H1 (cell line): Measurements from ENCODE around the gene DES. TPM values are rescaled to one million over a fixed set of nuclear protein-coding genes. Genes with fewer than 3 reads are reported as not detected.

ENCODE experiments used
- ASH2L ChIP-seq: fragments of 200-600, 300-600 bp; sonication (generic); IDR thresholded peaks from one replicate; pipeline ENCODE4 v1.7.1; 2017; ENCODE audit warnings: low read length
- CBX5 ChIP-seq: fragments of 300-800, 300-1000 bp; sonication (generic); IDR thresholded peaks from 2 replicates; pipeline ENCODE4 v1.7.1; 2016; ENCODE audit warnings: antibody characterized with exemption, low read length, low read depth
- HDAC2 ChIP-seq, 2 experiments: fragments of 300-600 bp in 1 of 2; sonication (generic) in 1 of 2; IDR thresholded peaks; 2 replicates each; pipeline ENCODE4 v1.6.1; 2011 to 2012; ENCODE audit warnings: low read depth in 2 of 2, low read length in 2 of 2, mild to moderate bottlenecking in 2 of 2, moderate library complexity in 2 of 2, borderline replicate concordance in 1 of 2, inconsistent platforms in 1 of 2
- JUND ChIP-seq: IDR thresholded peaks from 2 replicates; pipeline ENCODE4 v1.6.1; 2011; ENCODE audit warnings: mild to moderate bottlenecking, improper control_type of control experiment, low read length
- KDM4A ChIP-seq: IDR thresholded peaks from one replicate; pipeline ENCODE4 v1.7.1; 2012; ENCODE audit warnings: low read depth, mild to moderate bottlenecking, moderate library complexity, low read length, inconsistent platforms; ENCODE audit not compliant: severe bottlenecking
- KDM5A ChIP-seq: fragments of 200-600 bp; IDR thresholded peaks from 2 replicates; pipeline ENCODE4 v1.7.1; 2012; ENCODE audit warnings: mild to moderate bottlenecking, low read length, inconsistent platforms, mixed read lengths
- POLR2AphosphoS5 ChIP-seq: IDR thresholded peaks from 2 replicates; pipeline ENCODE4 v1.6.1; 2011; ENCODE audit warnings: low read depth, low read length
- SP4 ChIP-seq: IDR thresholded peaks from 2 replicates; pipeline ENCODE4 v1.6.1; 2012; ENCODE audit warnings: low read length, inconsistent platforms
- ZNF274 ChIP-seq: IDR thresholded peaks from 2 replicates; pipeline ENCODE4 v1.7.0; 2012; ENCODE audit warnings: low read length, borderline replicate concordance; ENCODE audit errors: extremely low read depth
- polyA plus RNA-seq, 7 experiments: library from polyadenylated mRNA; depleted of rRNA in 3 of 7; stranded (reverse) in 5 of 7; unstranded in 2 of 7; fragments of >200 nt in 5 of 7; fragments of 200-250 nt in 2 of 7; gene quantifications; 1 replicate in 5 of 7; 2 replicates in 1 of 7; 4 replicates in 1 of 7; pipeline versions ENCODE4 v1.2.1 to v1.2.3, GENCODE V29; 2011 to 2013; ENCODE audit warnings: missing spikeins in 2 of 7, mixed read lengths in 2 of 7
- total RNA-seq: library from RNA; stranded (reverse); fragmentation: NEBNext Ultra II Directional; extraction: Animal tissue kit (Norgen Biotek cat#: 25700); gene quantifications from 2 replicates; pipeline ENCODE4 v1.2.1, GENCODE V29; 2021
- TF ChIP-seq, protein P1 (sequence below): fragments of 300-600 bp; sonication (generic); IDR thresholded peaks from 2 replicates; pipeline ENCODE4 v1.7.1; 2012; ENCODE audit warnings: low read length, moderate library complexity, mild to moderate bottlenecking, inconsistent platforms; ENCODE audit not compliant: insufficient replicate concordance
- TF ChIP-seq, protein P2 (sequence below): IDR thresholded peaks from 2 replicates; pipeline ENCODE4 v1.6.1; 2011; ENCODE audit warnings: low read length, improper control_type of control experiment

DES gene
- total and polyA plus RNA-seq, 2 of the 8 experiments (the other 6 are each of a cell fraction or from before 2014, with no cell fraction given), result 1.8 to 4.3 TPM

DNA sequence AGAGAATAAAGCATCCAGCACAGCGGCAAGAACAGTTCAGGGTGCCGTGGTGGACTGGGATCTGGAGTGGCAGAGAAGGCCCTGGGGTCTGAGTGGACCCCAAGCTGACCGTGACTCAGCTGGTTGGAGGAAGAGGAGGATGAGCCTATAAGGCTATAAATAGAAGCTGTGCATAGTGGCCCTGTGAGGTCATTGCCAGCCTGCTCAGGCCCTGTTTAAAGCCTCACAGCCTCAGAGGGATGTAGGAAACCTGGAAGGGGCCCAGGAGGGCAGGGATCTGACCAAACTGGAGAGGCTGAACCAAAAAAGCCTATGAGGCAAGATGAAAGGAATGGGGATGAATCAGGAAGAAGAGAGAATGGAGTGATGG lies 11.3 kb upstream of the DES start (continued):
- TF ChIP-seq, protein P1, sequence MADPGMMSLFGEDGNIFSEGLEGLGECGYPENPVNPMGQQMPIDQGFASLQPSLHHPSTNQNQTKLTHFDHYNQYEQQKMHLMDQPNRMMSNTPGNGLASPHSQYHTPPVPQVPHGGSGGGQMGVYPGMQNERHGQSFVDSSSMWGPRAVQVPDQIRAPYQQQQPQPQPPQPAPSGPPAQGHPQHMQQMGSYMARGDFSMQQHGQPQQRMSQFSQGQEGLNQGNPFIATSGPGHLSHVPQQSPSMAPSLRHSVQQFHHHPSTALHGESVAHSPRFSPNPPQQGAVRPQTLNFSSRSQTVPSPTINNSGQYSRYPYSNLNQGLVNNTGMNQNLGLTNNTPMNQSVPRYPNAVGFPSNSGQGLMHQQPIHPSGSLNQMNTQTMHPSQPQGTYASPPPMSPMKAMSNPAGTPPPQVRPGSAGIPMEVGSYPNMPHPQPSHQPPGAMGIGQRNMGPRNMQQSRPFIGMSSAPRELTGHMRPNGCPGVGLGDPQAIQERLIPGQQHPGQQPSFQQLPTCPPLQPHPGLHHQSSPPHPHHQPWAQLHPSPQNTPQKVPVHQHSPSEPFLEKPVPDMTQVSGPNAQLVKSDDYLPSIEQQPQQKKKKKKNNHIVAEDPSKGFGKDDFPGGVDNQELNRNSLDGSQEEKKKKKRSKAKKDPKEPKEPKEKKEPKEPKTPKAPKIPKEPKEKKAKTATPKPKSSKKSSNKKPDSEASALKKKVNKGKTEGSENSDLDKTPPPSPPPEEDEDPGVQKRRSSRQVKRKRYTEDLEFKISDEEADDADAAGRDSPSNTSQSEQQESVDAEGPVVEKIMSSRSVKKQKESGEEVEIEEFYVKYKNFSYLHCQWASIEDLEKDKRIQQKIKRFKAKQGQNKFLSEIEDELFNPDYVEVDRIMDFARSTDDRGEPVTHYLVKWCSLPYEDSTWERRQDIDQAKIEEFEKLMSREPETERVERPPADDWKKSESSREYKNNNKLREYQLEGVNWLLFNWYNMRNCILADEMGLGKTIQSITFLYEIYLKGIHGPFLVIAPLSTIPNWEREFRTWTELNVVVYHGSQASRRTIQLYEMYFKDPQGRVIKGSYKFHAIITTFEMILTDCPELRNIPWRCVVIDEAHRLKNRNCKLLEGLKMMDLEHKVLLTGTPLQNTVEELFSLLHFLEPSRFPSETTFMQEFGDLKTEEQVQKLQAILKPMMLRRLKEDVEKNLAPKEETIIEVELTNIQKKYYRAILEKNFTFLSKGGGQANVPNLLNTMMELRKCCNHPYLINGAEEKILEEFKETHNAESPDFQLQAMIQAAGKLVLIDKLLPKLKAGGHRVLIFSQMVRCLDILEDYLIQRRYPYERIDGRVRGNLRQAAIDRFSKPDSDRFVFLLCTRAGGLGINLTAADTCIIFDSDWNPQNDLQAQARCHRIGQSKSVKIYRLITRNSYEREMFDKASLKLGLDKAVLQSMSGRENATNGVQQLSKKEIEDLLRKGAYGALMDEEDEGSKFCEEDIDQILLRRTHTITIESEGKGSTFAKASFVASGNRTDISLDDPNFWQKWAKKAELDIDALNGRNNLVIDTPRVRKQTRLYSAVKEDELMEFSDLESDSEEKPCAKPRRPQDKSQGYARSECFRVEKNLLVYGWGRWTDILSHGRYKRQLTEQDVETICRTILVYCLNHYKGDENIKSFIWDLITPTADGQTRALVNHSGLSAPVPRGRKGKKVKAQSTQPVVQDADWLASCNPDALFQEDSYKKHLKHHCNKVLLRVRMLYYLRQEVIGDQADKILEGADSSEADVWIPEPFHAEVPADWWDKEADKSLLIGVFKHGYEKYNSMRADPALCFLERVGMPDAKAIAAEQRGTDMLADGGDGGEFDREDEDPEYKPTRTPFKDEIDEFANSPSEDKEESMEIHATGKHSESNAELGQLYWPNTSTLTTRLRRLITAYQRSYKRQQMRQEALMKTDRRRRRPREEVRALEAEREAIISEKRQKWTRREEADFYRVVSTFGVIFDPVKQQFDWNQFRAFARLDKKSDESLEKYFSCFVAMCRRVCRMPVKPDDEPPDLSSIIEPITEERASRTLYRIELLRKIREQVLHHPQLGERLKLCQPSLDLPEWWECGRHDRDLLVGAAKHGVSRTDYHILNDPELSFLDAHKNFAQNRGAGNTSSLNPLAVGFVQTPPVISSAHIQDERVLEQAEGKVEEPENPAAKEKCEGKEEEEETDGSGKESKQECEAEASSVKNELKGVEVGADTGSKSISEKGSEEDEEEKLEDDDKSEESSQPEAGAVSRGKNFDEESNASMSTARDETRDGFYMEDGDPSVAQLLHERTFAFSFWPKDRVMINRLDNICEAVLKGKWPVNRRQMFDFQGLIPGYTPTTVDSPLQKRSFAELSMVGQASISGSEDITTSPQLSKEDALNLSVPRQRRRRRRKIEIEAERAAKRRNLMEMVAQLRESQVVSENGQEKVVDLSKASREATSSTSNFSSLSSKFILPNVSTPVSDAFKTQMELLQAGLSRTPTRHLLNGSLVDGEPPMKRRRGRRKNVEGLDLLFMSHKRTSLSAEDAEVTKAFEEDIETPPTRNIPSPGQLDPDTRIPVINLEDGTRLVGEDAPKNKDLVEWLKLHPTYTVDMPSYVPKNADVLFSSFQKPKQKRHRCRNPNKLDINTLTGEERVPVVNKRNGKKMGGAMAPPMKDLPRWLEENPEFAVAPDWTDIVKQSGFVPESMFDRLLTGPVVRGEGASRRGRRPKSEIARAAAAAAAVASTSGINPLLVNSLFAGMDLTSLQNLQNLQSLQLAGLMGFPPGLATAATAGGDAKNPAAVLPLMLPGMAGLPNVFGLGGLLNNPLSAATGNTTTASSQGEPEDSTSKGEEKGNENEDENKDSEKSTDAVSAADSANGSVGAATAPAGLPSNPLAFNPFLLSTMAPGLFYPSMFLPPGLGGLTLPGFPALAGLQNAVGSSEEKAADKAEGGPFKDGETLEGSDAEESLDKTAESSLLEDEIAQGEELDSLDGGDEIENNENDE, result no peak
- TF ChIP-seq POLR2AphosphoS5 (no peak), JUND (no peak), ASH2L (no peak), ZNF274 (no peak), CBX5 (no peak), SP4 (no peak), KDM4A (no peak), KDM5A (no peak), HDAC2 (IDR thresholded peaks at IDR 0.05; ENCODE audit: borderline replicate concordance in 1 of 2, low read depth in 2 of 2, low read length in 2 of 2) (no peak)
- TF ChIP-seq, protein P2, sequence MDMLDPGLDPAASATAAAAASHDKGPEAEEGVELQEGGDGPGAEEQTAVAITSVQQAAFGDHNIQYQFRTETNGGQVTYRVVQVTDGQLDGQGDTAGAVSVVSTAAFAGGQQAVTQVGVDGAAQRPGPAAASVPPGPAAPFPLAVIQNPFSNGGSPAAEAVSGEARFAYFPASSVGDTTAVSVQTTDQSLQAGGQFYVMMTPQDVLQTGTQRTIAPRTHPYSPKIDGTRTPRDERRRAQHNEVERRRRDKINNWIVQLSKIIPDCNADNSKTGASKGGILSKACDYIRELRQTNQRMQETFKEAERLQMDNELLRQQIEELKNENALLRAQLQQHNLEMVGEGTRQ, result no peak
